Neutrophil (primary cell): ENCODE results near the gene PRG3.

Source experiments
- H3K27ac ChIP-seq: fragments of 200-600 bp; sonication (generic); 2 replicates; pipeline ENCODE4 v1.5.1; 2016; ENCODE audit warnings: mild to moderate bottlenecking, moderate library complexity
- H3K27me3 ChIP-seq: fragments of 200-600 bp; sonication (generic); 2 replicates; pipeline ENCODE4 v1.6.0; 2016; ENCODE audit warnings: mild to moderate bottlenecking
- H3K36me3 ChIP-seq: fragments of 200-600 bp; sonication (generic); 2 replicates; pipeline ENCODE4 v1.5.1; 2017
- H3K4me1 ChIP-seq, 2 experiments: fragments of 200-600 bp in 1 of 2; sonication (generic) in 1 of 2; 1 replicate in 1 of 2; 2 replicates in 1 of 2; pipeline versions ENCODE4 v1.5.1 to v1.6.1; 2013 to 2016; ENCODE audit warnings: low read depth in 1 of 2, low read length in 1 of 2, mild to moderate bottlenecking in 1 of 2, moderate library complexity in 1 of 2; ENCODE audit not compliant: control insufficient read depth in 1 of 2, insufficient read depth in 1 of 2
- H3K4me3 ChIP-seq, 2 experiments: fragments of 200-600 bp in 1 of 2; sonication (generic) in 1 of 2; 1 replicate in 1 of 2; 2 replicates in 1 of 2; pipeline ENCODE4 v1.5.1; 2013 to 2016; ENCODE audit warnings: low read depth in 1 of 2, low read length in 1 of 2, mild to moderate bottlenecking in 1 of 2, moderate library complexity in 1 of 2
- H3K9me3 ChIP-seq: fragments of 200-600 bp; sonication (generic); 2 replicates; pipeline ENCODE4 v1.5.1; 2016
- CTCF ChIP-seq: fragments of 200-600 bp; sonication (generic); IDR thresholded peaks from 2 replicates; pipeline ENCODE4 v1.5.1; 2016; ENCODE audit warnings: antibody characterized with exemption

The PRG3 gene

GRCh38 chr11:57344826-57345225, 36.1 kb downstream of the PRG3 start:
- Histone ChIP-seq H3K9me3 (no peaks in the 10 kb centered on the region), H3K4me1 (peaks cover 0 to 4% of the 10 kb centered on the region in 2 experiments), H3K4me3 (no peak overlapping the region), H3K27me3 (peaks cover 8% of the 10 kb centered on the region), H3K36me3 (no peaks in the 10 kb centered on the region), H3K27ac (no peak overlapping the region)
- no peak for TF ChIP-seq CTCF

- no peak for TF ChIP-seq CTCF
- Histone ChIP-seq H3K36me3 (no peaks in the 10 kb centered on the region), H3K4me3 (no peak overlapping the region), H3K9me3 (no peaks in the 10 kb centered on the region), H3K27ac (no peak overlapping the region), H3K4me1 (peaks cover 0 to 4% of the 10 kb centered on the region in 2 experiments), H3K27me3 (peaks cover 10% of the 10 kb centered on the region)
Measured at GRCh38 chr11:57343825-57344224, 37.1 kb downstream of the PRG3 start.

- no peaks in the 10 kb centered on the region for H3K36me3 ChIP-seq
- peaks cover 0 to 4% of the 10 kb centered on the region in 2 experiments for H3K4me1 ChIP-seq
- H3K27me3 ChIP-seq: peaks cover 10% of the 10 kb centered on the region
- no peak overlapping the region for H3K27ac ChIP-seq
- no peak overlapping the region for H3K4me3 ChIP-seq
- no peak for TF ChIP-seq CTCF
- H3K9me3 ChIP-seq: no peaks in the 10 kb centered on the region
Measured at GRCh38 chr11:57342702-57343101, 38.2 kb downstream of the PRG3 start.

- TF ChIP-seq CTCF: no peak
- Histone ChIP-seq H3K27ac (no peak overlapping the region), H3K36me3 (no peaks in the 10 kb centered on the region)
Measured at GRCh38 chr11:57341250-57341808, 39.6 kb downstream of the PRG3 start.

GRCh38 chr11:57340039-57340615, 40.8 kb downstream of the PRG3 start:
- no peak overlapping the region for H3K4me3 ChIP-seq
- H3K27me3 ChIP-seq: peaks cover 10% of the 10 kb centered on the region
- TF ChIP-seq CTCF: no peak
- H3K4me1 ChIP-seq: peaks cover 6 to 9% of the 10 kb centered on the region in 2 experiments
- H3K27ac ChIP-seq: no peak overlapping the region
- no peaks in the 10 kb centered on the region for H3K9me3 ChIP-seq
- no peaks in the 10 kb centered on the region for H3K36me3 ChIP-seq

More at GRCh38 chr11:57341250-57341808, 39.6 kb downstream of the PRG3 start:
- Histone ChIP-seq H3K9me3 (no peaks in the 10 kb centered on the region), H3K4me3 (no peak overlapping the region), H3K27me3 (peaks cover 10% of the 10 kb centered on the region), H3K4me1 (peaks cover 2 to 6% of the 10 kb centered on the region in 2 experiments)
